ENCODE measurements around the gene SENP7.

DNA sequence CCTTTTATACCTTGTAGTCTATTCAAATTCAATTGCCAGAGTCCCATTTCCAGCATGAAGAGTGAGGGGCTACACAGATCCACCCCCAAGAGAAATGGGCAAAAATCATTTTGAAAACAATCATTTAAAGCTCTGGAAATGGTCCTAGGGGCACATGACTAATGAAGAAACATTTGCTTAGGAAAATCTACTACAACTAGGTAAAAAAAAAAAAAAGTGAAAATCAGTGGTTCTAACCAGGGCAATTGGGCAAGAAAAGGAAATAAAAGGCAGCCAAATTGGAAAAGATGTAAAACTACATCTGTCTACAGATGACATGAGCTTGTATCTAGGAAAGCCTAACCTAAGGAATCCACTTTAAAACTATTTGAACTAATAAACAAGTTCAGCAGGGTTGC lies 202.0 kb downstream of the SENP7 start:
- no peak for TF ChIP-seq POLR2AphosphoS5 (IDR thresholded peaks at IDR 0.05; ENCODE audit: low read depth, low read length)
- no peak for TF ChIP-seq POLR2A (IDR thresholded peaks at IDR 0.05; ENCODE audit: low read depth, low read length)
- TF ChIP-seq TAF1 (IDR thresholded peaks at IDR 0.05; ENCODE audit: borderline replicate concordance, low read depth, low read length) = no peak

All from GM12892 (cell line).